Rectal smooth muscle tissue (tissue), 1 donor: ENCODE results near the gene TMEM101.
A peak's percentile ranks its signal among the peaks of the same experiment; 100 is the strongest.

Experiments used
- H3K27ac ChIP-seq: one replicate; pipeline ENCODE4 v1.7.0; 2013; ENCODE audit warnings: low read depth, low read length, inconsistent platforms
- H3K27me3 ChIP-seq: one replicate; pipeline ENCODE4 v1.7.0; 2013; ENCODE audit warnings: low read length; ENCODE audit not compliant: control insufficient read depth, insufficient read depth
- H3K36me3 ChIP-seq: one replicate; pipeline ENCODE4 v1.7.0; 2013; ENCODE audit warnings: low read length; ENCODE audit not compliant: control insufficient read depth, insufficient read depth
- H3K4me1 ChIP-seq: one replicate; pipeline ENCODE4 v1.7.0; 2013; ENCODE audit warnings: low read length; ENCODE audit not compliant: control insufficient read depth, insufficient read depth
- H3K4me3 ChIP-seq: one replicate; pipeline ENCODE4 v1.7.0; 2013; ENCODE audit warnings: low read length
- H3K9ac ChIP-seq: one replicate; pipeline ENCODE4 v1.7.0; 2013; ENCODE audit warnings: low read length

The TMEM101 gene

GRCh38 chr17:44014133-44014436 lies 678 bp downstream of the TMEM101 start:
- no peak overlapping the region for H3K27ac ChIP-seq
- H3K4me1 ChIP-seq: peaks cover 6% of the 10 kb centered on the region
- peak overlapping the region; percentile 75 for H3K4me3 ChIP-seq
- H3K27me3 ChIP-seq: no peaks in the 10 kb centered on the region
- no peak overlapping the region for H3K9ac ChIP-seq
- peaks cover 4% of the 10 kb centered on the region for H3K36me3 ChIP-seq

DNA sequence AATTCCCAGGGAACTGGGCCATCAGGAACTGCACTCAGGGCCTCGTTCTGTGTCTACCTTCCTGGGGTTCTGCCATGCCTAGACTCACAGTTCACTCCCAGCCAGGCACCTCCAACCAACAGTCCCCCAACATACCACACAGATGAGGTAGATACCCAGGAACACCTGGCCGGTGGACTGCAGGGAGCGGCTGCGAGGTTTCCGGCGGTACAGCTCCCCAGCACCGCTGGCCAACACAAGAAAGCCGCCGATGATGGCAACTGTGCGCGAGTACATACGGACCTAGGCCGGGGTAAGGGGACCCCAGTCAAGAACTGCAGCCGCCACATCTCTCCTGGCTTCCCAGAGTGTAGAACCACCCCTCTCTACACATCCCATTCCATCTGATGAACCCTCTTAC lies 1.9 kb downstream of the TMEM101 start:
- Histone ChIP-seq H3K4me3 (no peak overlapping the region), H3K27ac (no peak overlapping the region), H3K36me3 (peaks cover 4% of the 10 kb centered on the region), H3K4me1 (peaks cover 6% of the 10 kb centered on the region), H3K9ac (no peak overlapping the region), H3K27me3 (no peaks in the 10 kb centered on the region)

DNA sequence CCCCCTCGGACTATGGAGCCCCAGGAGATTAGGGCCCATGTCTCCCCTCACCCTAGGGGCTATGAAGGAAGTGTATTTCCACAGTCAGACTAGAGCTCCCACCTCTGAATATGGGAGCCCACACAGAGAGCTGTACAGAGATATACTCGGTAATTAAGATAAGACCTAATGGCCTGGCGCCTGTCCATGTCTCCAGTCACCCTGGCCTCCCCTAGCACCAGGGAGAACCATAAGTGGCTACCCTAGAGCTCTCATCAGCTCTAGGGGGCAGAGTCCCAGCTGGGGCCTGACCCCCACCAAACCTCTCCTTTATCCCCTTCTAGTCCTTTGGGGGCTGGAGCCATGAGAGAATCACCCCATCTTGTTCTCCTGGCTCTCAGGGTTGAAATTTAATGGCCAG lies 2.4 kb downstream of the TMEM101 start:
- H3K4me3 ChIP-seq: no peak overlapping the region
- peaks cover 4% of the 10 kb centered on the region for H3K36me3 ChIP-seq
- no peak overlapping the region for H3K27ac ChIP-seq
- H3K9ac ChIP-seq: no peak overlapping the region
- no peaks in the 10 kb centered on the region for H3K27me3 ChIP-seq
- peaks cover 10% of the 10 kb centered on the region for H3K4me1 ChIP-seq

GRCh38 chr17:44011876-44012275 lies 2.9 kb downstream of the TMEM101 start:
- Histone ChIP-seq H3K4me3 (no peak overlapping the region), H3K9ac (no peak overlapping the region), H3K4me1 (peaks cover 13% of the 10 kb centered on the region), H3K27me3 (no peaks in the 10 kb centered on the region), H3K36me3 (peaks cover 4% of the 10 kb centered on the region), H3K27ac (no peak overlapping the region)

GRCh38 chr17:44010966-44011647 lies 3.7 kb downstream of the TMEM101 start:
- H3K27me3 ChIP-seq: no peaks in the 10 kb centered on the region
- H3K27ac ChIP-seq: no peak overlapping the region
- no peak overlapping the region for H3K9ac ChIP-seq
- no peak overlapping the region for H3K4me3 ChIP-seq
- H3K36me3 ChIP-seq: peaks cover 4% of the 10 kb centered on the region
- peaks cover 13% of the 10 kb centered on the region for H3K4me1 ChIP-seq

GRCh38 chr17:44008205-44008909 lies 6.4 kb downstream of the TMEM101 start:
- Histone ChIP-seq H3K36me3 (peaks cover 4% of the 10 kb centered on the region), H3K4me1 (peaks cover 8% of the 10 kb centered on the region), H3K9ac (no peak overlapping the region), H3K27me3 (peaks cover 12% of the 10 kb centered on the region), H3K4me3 (peak overlapping the region; percentile 82), H3K27ac (no peak overlapping the region)

- H3K4me3 ChIP-seq: peak overlapping the region; percentile 82
- no peak overlapping the region for H3K27ac ChIP-seq
- H3K9ac ChIP-seq: peak overlapping the region; percentile 34
- peaks cover 8% of the 10 kb centered on the region for H3K4me1 ChIP-seq
- peaks cover 12% of the 10 kb centered on the region for H3K27me3 ChIP-seq
- peaks cover 4% of the 10 kb centered on the region for H3K36me3 ChIP-seq
These were observed 7.2 kb downstream of the TMEM101 start for GRCh38 chr17:44007346-44008204.

DNA sequence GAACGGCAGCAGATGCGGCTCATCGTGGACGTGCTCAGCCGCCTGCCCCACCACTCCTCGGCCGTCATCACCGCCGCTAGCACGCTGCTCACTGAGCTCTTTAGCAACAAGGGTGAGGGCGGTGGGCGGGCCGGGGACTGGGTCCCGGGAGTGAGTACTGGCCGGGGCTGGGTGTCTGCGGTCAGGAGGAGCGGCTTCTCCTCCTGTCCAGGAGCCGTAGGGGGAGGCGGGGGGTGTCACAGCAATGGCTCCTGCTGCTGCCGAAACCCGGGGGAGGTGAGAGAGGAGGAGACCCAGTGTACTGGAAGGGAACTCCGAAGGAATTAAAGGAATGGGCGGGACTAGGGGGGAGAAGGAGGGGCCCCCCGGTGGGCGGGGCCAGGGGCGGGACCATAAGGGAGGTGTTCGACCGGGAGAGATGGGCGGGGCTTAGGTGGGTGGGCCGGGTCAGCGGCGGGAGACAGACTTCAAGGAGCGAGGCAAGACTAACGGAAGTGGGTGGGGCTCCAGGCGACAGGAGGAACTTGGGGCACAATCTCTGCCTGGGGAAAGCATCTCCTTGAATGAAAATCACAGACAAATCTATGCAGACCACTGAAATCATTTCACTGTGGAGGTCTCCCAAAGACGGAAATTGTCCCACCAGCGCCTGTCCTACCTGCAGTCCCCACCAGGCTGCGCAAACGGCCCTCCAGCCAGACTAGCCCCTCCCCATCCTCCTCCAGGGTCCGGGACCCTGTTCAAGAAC lies 8.0 kb downstream of the TMEM101 start:
- Histone ChIP-seq H3K4me3 (peak overlapping the region; percentile 82), H3K4me1 (peaks cover 8% of the 10 kb centered on the region), H3K36me3 (peaks cover 4% of the 10 kb centered on the region), H3K9ac (peak overlapping the region; percentile 34), H3K27ac (no peak overlapping the region), H3K27me3 (peaks cover 12% of the 10 kb centered on the region)

GRCh38 chr17:44006272-44006597 lies 8.5 kb downstream of the TMEM101 start:
- H3K9ac ChIP-seq: no peak overlapping the region
- H3K27ac ChIP-seq: no peak overlapping the region
- H3K4me1 ChIP-seq: peaks cover 8% of the 10 kb centered on the region
- peaks cover 2% of the 10 kb centered on the region for H3K36me3 ChIP-seq
- H3K4me3 ChIP-seq: peak overlapping the region; percentile 82
- H3K27me3 ChIP-seq: peaks cover 12% of the 10 kb centered on the region

GRCh38 chr17:44005527-44006271 lies 9.1 kb downstream of the TMEM101 start:
- H3K4me3 ChIP-seq: peak overlapping the region; percentile 82

GRCh38 chr17:44004761-44005526 lies 9.8 kb downstream of the TMEM101 start:
- Histone ChIP-seq H3K9ac (peak overlapping the region; percentile 8), H3K27ac (no peak overlapping the region), H3K4me3 (peak overlapping the region; percentile 29), H3K36me3 (no peaks in the 10 kb centered on the region), H3K27me3 (peaks cover 12% of the 10 kb centered on the region), H3K4me1 (peaks cover 8% of the 10 kb centered on the region)

More at GRCh38 chr17:44005527-44006271, 9.1 kb downstream of the TMEM101 start:
- Histone ChIP-seq H3K4me1 (peaks cover 8% of the 10 kb centered on the region), H3K27me3 (peaks cover 12% of the 10 kb centered on the region), H3K36me3 (peaks cover 2% of the 10 kb centered on the region), H3K27ac (no peak overlapping the region), H3K9ac (peak overlapping the region; percentile 8)
